RWPE1 (cell line): ENCODE results near the gene INTS15.
A peak's percentile ranks its signal among the peaks of the same experiment; 100 is the strongest.
"Not testable (repeated sequence)": the region's sequence is repeated elsewhere in the genome, so short reads cannot be mapped to it uniquely, and the experiment has no call there.

Experiments used
- CTCF ChIA-PET: fragments of 350-600 bp; sonication (Branson Sonifier 250); formaldehyde crosslinking; extraction: SDS; loops from one replicate; lab custom pipeline; 2021; lab: Yijun Ruan, JAX
- POLR2A ChIA-PET: fragments of 400-600 bp; formaldehyde crosslinking; extraction: SDS; loops from one replicate; lab custom pipeline; 2020; ENCODE audit warnings: antibody characterized with exemption; ENCODE audit not compliant: low non-redundant PET; lab: Yijun Ruan, JAX
- DNase-seq: peaks from one replicate; pipeline ENCODE4 v3.0.0; 2012; ENCODE audit warnings: low spot score
- H3K27ac ChIP-seq: fragments of 450-650 bp; 2 replicates; pipeline ENCODE4 v1.5.1; 2017
- TF ChIP-seq, protein P1 (sequence below): fragments of 450-650 bp; conservative IDR thresholded peaks from 2 replicates; pipeline ENCODE4 v1.5.1; 2017; ENCODE audit warnings: low read depth, mild to moderate bottlenecking

The INTS15 gene

DNA sequence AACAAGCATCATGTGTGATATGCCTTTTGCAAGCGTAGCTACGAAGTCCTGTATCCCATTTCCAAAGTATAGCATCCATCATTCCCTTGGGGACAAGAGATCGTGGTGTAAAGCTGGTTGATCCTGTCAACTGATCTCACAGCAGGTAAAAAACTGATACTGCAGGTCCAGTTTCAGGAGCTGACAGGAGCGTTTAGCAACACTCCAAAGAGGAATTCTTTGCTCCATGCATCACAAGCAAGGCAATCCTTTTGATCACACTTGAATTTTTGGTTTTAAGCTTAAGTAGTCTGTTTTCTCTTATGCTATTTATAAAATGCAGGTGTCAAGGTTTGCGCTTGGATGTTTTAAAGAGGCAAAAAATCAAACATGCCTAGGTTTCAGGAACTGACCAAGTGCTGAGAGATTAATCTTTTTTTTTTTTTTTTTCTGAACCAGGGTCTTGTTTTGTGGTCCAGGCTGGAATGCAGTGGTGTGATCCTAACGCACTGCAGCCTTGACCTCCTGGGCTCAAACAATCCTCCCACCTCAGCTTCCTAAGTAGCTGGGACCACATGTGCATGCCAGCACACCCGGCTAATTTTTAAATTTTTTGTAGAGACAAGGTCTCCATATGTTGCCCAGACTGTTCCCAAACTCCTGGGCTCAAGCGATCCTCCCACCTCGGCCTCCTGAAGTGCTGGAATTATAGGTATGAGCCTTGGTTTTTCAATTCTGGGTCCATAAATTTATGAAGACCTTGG, 14.4 kb upstream of the INTS15 start:
- CTCF ChIA-PET: interaction anchor here (0.6 to 1.2 kb wide), 6 partner anchors 17 to 1191 kb away, joined by 3 to 4 read pairs (median 4); no protein-coding TSS in a partner anchor
- POLR2A ChIA-PET: interaction anchor here (0.6 to 0.7 kb wide), 2 partner anchors 16 to 841 kb away, joined by 7 to 9 read pairs; no protein-coding TSS in a partner anchor
- no peak for DNase-seq
- TF ChIP-seq, protein P1, sequence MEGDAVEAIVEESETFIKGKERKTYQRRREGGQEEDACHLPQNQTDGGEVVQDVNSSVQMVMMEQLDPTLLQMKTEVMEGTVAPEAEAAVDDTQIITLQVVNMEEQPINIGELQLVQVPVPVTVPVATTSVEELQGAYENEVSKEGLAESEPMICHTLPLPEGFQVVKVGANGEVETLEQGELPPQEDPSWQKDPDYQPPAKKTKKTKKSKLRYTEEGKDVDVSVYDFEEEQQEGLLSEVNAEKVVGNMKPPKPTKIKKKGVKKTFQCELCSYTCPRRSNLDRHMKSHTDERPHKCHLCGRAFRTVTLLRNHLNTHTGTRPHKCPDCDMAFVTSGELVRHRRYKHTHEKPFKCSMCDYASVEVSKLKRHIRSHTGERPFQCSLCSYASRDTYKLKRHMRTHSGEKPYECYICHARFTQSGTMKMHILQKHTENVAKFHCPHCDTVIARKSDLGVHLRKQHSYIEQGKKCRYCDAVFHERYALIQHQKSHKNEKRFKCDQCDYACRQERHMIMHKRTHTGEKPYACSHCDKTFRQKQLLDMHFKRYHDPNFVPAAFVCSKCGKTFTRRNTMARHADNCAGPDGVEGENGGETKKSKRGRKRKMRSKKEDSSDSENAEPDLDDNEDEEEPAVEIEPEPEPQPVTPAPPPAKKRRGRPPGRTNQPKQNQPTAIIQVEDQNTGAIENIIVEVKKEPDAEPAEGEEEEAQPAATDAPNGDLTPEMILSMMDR: no peak
- H3K27ac ChIP-seq: no peak overlapping the region

DNA sequence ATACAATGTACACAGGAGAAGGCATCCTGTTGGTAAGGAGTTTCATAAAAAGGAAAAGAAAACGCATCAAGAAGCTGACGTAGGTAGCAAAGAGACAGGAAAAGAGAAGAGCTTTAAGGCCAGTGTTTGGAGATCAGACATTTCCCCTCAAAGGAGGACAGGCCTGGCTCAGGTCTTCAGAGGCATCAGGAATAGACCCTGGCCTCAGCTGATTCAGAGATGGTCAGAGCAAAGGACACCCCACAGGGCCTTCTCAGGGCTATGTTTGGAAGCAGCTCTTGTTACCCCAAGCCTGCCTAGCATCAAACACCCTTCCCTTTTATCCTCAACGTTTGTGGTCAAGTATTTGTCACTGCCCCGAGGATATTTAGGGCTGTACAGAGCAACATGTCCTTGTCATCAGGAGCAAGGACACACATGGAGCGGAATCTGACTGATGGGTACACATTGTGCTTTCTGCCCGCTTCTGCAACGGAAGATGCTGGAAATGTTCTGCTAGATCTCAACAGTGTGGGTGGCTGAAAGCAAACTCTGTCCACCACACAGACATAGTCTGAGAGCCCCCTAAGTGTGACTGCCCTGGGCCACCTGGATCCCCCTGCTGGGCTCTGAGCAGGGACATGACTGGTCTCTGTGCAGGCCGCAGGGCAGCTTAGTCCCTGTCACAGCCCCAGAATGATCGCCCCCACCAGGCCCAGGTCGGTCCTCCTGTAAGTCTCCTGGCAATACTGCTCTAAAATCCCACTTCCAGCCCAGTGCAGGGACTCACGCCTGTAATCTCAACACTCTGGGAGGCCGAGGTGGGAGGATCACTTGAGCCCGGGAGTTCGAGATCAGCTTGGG, 13.6 kb upstream of the INTS15 start:
- POLR2A ChIA-PET: interaction anchor here (0.6 kb wide), 2 partner anchors 15 to 25 kb away, joined by 3 to 7 read pairs; no protein-coding TSS in a partner anchor
- no peak for DNase-seq
- TF ChIP-seq, protein P1: no peak
- CTCF ChIA-PET: interaction anchor here (1.1 to 2.6 kb wide), 2 partner anchors 14 to 60 kb away, joined by 4 to 12 read pairs; partner anchors contain the start of gene INTS15
- H3K27ac ChIP-seq: peak overlapping the region; percentile 87

DNA sequence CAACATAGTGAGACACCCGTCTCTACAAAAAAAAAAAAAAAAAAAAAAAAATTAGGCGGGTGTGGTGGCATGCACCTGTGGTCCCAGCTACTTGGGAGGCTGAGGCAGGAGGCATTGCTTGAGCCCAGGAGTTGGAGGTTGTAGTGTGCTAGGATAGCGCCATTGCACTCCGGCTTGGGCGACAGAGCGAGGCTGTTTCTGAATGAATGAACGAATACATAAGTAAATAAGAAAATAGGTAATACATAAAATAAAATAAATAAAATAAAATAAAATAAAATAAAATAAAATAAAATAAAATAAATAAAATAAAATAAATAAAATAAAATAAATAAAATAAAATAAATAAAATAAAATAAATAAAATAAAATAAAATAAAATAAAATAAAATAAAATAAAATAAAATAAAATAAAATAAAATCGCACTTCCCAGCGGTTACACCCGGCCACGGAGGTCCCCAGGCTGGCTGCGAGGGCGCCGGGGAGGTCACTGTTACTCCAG, 12.9 kb upstream of the INTS15 start:
- H3K27ac ChIP-seq: peak overlapping the region; percentile 87
- not testable (repeated sequence) for DNase-seq
- CTCF ChIA-PET: interaction anchor here (2.6 kb wide), 1 partner anchor 13 kb away, joined by 12 read pairs; the partner anchor contains the start of gene INTS15
- POLR2A ChIA-PET: interaction anchor here (0.6 kb wide), 1 partner anchor 26 kb away, joined by 3 read pairs; no protein-coding TSS in a partner anchor

DNA sequence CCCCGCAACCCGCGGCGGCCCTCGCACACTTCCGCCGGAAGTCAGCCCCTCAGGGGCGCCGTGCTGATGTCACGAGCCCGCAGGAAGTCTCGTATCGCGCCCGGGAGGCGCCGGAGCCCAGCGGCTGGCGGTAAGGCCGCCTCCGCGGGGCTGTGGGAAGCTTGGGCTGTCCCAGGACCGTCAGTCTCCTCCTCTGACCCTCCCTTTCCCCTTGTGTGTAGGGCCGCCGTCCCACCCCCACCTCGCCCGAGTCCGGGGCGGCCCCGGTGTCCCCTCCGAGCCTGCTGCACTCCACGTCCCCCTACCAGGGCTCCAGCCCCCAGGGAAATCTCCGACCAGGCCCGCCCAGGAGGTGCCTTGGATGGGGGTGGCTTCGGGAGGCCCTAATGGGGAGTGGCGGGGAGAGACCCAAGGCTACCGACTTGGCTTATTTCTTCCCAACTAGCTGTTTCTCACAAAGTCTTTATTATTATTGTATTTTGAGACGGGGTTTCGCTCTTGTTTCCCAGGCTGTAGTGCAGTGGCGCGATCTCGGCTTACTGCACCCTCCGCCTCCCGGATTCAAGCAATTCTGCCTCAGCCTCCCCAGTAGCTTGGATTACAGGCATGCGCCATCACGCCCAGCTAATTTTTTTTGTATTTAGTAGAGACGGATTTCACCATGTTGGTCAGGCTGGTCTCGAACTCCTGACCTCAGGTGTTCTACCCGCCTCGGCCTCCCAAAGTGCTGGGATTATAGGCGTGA, 12.3 kb upstream of the INTS15 start, which contains the start of gene ZDHHC4:
TSS of gene ZDHHC4 (plus strand) at position 86 of the 745 bp plus-strand sequence. CDS start 3,108 bp downstream, outside the sequence.
- DNase-seq: peak; percentile 97
- ChIA-PET POLR2A (no interaction called here), CTCF (interaction anchor here (0.7 to 2.6 kb wide), 2 partner anchors 12 to 63 kb away, joined by 4 to 12 read pairs; partner anchors contain the start of gene INTS15)
- peak within 1 kb of the TSS; percentile 87 for H3K27ac ChIP-seq
- TF ChIP-seq, protein P1: no peak

DNA sequence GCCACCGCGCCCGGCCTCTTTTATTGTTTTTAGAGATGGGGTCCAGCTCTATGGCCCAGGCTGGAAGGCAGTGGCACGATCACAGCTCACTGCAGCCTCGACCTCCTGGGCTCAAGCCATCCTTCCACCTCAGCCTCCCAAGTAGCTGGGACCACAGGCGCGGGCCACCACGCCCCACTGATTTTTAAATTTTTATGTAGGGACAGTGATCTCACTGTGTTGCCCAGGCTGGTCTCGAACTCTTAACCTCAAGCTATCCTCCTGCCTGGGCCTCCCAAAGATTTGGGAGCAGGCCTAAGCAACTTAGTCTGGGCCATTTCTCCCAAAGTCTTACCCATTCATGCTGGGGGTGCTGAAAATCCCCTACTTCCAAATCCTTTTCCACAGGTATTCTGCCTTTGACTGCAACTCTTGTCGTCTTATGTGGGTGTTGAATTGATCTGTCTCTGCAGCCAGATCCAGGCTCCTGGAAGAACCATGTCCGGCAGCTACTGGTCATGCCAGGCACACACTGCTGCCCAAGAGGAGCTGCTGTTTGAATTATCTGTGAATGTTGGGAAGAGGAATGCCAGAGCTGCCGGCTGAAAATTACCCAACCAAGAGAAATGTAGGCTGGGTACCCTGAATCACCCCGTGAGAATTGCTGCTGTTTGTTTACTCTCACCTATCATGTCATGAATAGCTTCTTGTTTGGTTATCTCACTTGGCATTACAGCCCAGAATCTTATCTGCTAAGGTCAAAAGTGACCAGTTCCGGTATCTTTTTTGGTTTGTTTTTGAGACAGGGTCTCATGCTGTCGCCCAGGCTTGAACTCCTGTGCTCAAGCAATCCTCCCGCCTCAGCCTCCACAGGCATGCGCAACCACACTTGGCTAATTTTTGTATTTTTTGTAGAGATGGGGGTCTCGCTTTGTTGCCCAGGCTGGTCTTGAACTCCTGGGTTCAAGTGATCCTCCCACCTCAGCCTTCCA, 11.4 kb upstream of the INTS15 start:
- POLR2A ChIA-PET: no interaction called here
- TF ChIP-seq, protein P1: no peak
- peak overlapping the region; percentile 87 for H3K27ac ChIP-seq
- DNase-seq: no peak
- CTCF ChIA-PET: interaction anchor here (0.5 to 2.6 kb wide), 3 partner anchors 11 to 1695 kb away, joined by 3 to 12 read pairs (median 4); partner anchors contain the start of genes INTS15 and RADIL
